Sigmoid colon (tissue), 7 donors: ENCODE results near the gene FOXP3. TPM values are rescaled to one million over a fixed set of nuclear protein-coding genes. Genes with fewer than 3 reads are reported as not detected.

Experiments used
- DNase-seq: peaks from one replicate; pipeline ENCODE4 v3.0.0-alpha.2; 2019
- H3K27ac ChIP-seq, 4 donors: fragments of 200-600 bp; sonication (generic); one replicate each; pipeline ENCODE4 v1.5.1; 2016 to 2019; ENCODE audit warnings: mild to moderate bottlenecking in 1 of 4
- H3K27me3 ChIP-seq, 3 donors: fragments of 200-600 bp; sonication (generic); one replicate each; pipeline ENCODE4 v1.5.1; 2019; ENCODE audit warnings: mild to moderate bottlenecking in 1 of 3
- H3K36me3 ChIP-seq, 4 donors: fragments of 200-600 bp; sonication (generic); one replicate each; pipeline ENCODE4 v1.5.1; 2016 to 2019
- H3K4me1 ChIP-seq, 4 donors: fragments of 200-600 bp; sonication (generic); one replicate each; pipeline ENCODE4 v1.5.1; 2017 to 2019
- H3K4me3 ChIP-seq, 4 donors: fragments of 200-600 bp; sonication (generic); one replicate each; pipeline ENCODE4 v1.5.1; 2017 to 2019; ENCODE audit warnings: mild to moderate bottlenecking in 2 of 4, moderate library complexity in 1 of 4
- H3K9me3 ChIP-seq, 4 donors: fragments of 200-600 bp in 3 of 4; sonication (generic) in 3 of 4; one replicate each; pipeline versions ENCODE4 v1.5.1 to v1.6.1; 2013 to 2019
- CTCF ChIP-seq, 4 experiments: fragments of 450-650 bp in 3 of 4; fragments of 200-600 bp in 1 of 4; IDR thresholded peaks; one replicate each; pipeline ENCODE4 v1.5.1; 2016 to 2019; ENCODE audit warnings: antibody characterized with exemption in 4 of 4, mild to moderate bottlenecking in 3 of 4, moderate library complexity in 2 of 4
- EP300 ChIP-seq, 4 donors: sonication (generic); formaldehyde crosslinking; IDR thresholded peaks; one replicate each; pipeline ENCODE4 v1.6.1; 2017; ENCODE audit warnings: antibody characterized with exemption in 4 of 4
- POLR2A ChIP-seq, 2 donors: fragments of 450-650 bp; IDR thresholded peaks; one replicate each; pipeline ENCODE4 v1.6.1; 2016; ENCODE audit warnings: antibody characterized with exemption in 2 of 2, mild to moderate bottlenecking in 2 of 2, moderate library complexity in 2 of 2
- POLR2AphosphoS5 ChIP-seq, 4 donors: sonication (generic); formaldehyde crosslinking; IDR thresholded peaks; one replicate each; pipeline ENCODE4 v1.6.1; 2017; ENCODE audit warnings: antibody characterized with exemption in 4 of 4
- WGBS, 2 donors: extraction: QIAGEN DNeasy Blood & Tissue Kit; methylation state at CpG; one replicate each; pipeline ENCODE4 v1.1.7; 2013; 5-methylcytosine and 5-hydroxymethylcytosine counted together
- intact Hi-C: fragments of 100-400 bp; cut with DNase I; formaldehyde crosslinking; loops from one replicate; pipeline ENCODE4 v1.15.1; 2023
- polyA plus RNA-seq, 3 donors: library from polyadenylated mRNA; stranded (reverse); fragments of 200-250 nt; gene quantifications; one replicate each; pipeline ENCODE4 v1.2.3, GENCODE V29; 2013
- total RNA-seq, 4 donors: library from RNA; depleted of rRNA; stranded (reverse); fragments of >200 nt; gene quantifications; one replicate each; pipeline ENCODE4 v1.1.0, GENCODE V29; 2016
- donor health status: healthy with polysubstance abuse.
- donor health status: Bipolar disorder and iron deficiency.
- donor health status: healthy.

The FOXP3 gene
- total and polyA plus RNA-seq, 7 donors, result 3.1 TPM; not detected in 6

- Histone ChIP-seq H3K4me1 (no peaks in the 10 kb centered on the region), H3K27me3 (peaks cover 0 to 17% (median 7%) of the 10 kb centered on the region in 3 donors), H3K36me3 (no peaks in the 10 kb centered on the region), H3K9me3 (no peaks in the 10 kb centered on the region), H3K27ac (peak overlapping the region in 2 of 4 donors; percentile 7 to 46), H3K4me3 (peak overlapping the region in 3 of 4 donors; percentile 24 to 29 (median 25))
- TF ChIP-seq POLR2A (IDR thresholded peaks at IDR 0.05) (no peak), EP300 (IDR thresholded peaks at IDR 0.05) (no peak), CTCF (IDR thresholded peaks at IDR 0.05) (no peak), POLR2AphosphoS5 (IDR thresholded peaks at IDR 0.05) (no peak)
- intact Hi-C loops, result no loop called here
- DNase-seq, result peak; percentile 76
- WGBS, 2 donors, result 1 to 3% methylated on average over 44 of the region's 44 CpGs
Measured at GRCh38 chrX:49230500-49231232, 33.8 kb downstream of the FOXP3 start.

GRCh38 chrX:49228185-49228584 is 36.3 kb downstream of the FOXP3 start:
- no peak for TF ChIP-seq POLR2A (IDR thresholded peaks at IDR 0.05)
- no peak for TF ChIP-seq EP300 (IDR thresholded peaks at IDR 0.05)
- TF ChIP-seq POLR2AphosphoS5 (IDR thresholded peaks at IDR 0.05), result no peak
- no peak for TF ChIP-seq CTCF (IDR thresholded peaks at IDR 0.05)
- Histone ChIP-seq H3K27ac (no peak overlapping the region), H3K4me3 (no peak overlapping the region), H3K4me1 (no peaks in the 10 kb centered on the region), H3K36me3 (no peaks in the 10 kb centered on the region), H3K9me3 (no peaks in the 10 kb centered on the region), H3K27me3 (peaks cover 0 to 11% (median 7%) of the 10 kb centered on the region in 3 donors)
- no peak for DNase-seq
- WGBS, 2 donors, result 91 to 95% methylated on average over 17 of the region's 17 CpGs
- intact Hi-C loops, result no loop called here

- DNase-seq, result no peak
- intact Hi-C loops, result no loop called here
- 86 to 98% methylated on average over 2 of the region's 2 CpGs for WGBS, 2 donors
- Histone ChIP-seq H3K36me3 (no peaks in the 10 kb centered on the region), H3K27ac (no peak overlapping the region), H3K4me3 (no peak overlapping the region), H3K4me1 (no peaks in the 10 kb centered on the region), H3K9me3 (no peaks in the 10 kb centered on the region), H3K27me3 (peaks cover 0 to 11% (median 7%) of the 10 kb centered on the region in 3 donors)
- TF ChIP-seq EP300 (IDR thresholded peaks at IDR 0.05) (no peak), CTCF (IDR thresholded peaks at IDR 0.05) (no peak), POLR2AphosphoS5 (IDR thresholded peaks at IDR 0.05) (no peak), POLR2A (IDR thresholded peaks at IDR 0.05) (no peak)
Measured at GRCh38 chrX:49227726-49228125, 36.8 kb downstream of the FOXP3 start.

GRCh38 chrX:49226946-49227345 is 37.6 kb downstream of the FOXP3 start:
- H3K27me3 ChIP-seq, result peaks cover 0 to 11% (median 7%) of the 10 kb centered on the region in 3 donors
- no peaks in the 10 kb centered on the region for H3K36me3 ChIP-seq
- no peak for TF ChIP-seq CTCF (IDR thresholded peaks at IDR 0.05)
- no peak for TF ChIP-seq EP300 (IDR thresholded peaks at IDR 0.05)
- TF ChIP-seq POLR2AphosphoS5 (IDR thresholded peaks at IDR 0.05), result no peak
- TF ChIP-seq POLR2A (IDR thresholded peaks at IDR 0.05), result no peak
- no peaks in the 10 kb centered on the region for H3K9me3 ChIP-seq
- no peak for DNase-seq
- intact Hi-C loops, result no loop called here
- no peak overlapping the region for H3K4me3 ChIP-seq
- H3K4me1 ChIP-seq, result no peaks in the 10 kb centered on the region
- 81 to 85% methylated on average over 9 of the region's 9 CpGs for WGBS, 2 donors
- H3K27ac ChIP-seq, result no peak overlapping the region
